ENCODE measurements around the gene RNF123.
"Not testable (repeated sequence)": the region's sequence is repeated elsewhere in the genome, so short reads cannot be mapped to it uniquely, and the experiment has no call there.

RNF123 gene

DNA sequence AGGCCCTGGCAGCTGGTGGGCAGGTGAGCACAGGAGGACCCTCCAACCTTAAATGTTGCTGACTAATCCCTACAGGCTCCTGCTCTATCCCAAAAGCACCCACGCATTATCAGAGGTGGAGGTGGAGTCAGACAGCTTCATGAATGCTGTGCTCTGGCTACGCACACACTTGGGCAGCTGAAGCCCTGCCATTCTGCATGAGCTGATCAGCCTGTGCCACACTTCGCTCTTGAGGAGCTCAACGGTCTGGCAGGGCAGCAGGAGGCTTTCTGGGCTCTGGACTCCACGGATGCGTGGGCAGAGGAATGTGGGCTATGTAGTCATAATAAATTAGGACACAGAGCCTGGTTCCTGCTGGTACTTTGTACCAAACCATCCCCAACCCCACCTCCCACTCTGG, 6.2 kb upstream of the RNF123 start:
- DNase-seq: no peak

DNA sequence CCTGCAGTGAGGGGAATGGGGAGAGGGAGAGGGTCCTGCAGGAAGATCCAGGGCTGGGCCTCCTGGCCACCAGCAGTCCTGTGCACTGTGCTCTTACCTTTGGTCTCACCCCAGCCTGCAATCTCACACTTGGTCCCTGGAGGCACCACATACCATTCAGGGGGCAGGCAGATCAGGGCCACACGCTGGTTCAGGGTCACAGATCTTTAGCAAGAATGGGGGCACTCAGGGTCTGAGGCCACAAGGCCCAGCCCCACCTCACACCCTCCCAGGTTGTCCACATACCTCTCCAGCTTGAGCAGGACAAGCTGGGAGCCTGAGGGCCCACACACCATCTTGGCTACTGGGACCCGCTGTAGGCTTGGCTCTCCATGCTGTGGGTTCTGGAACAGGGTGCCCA, 4.9 kb upstream of the RNF123 start:
- DNase-seq: not testable (repeated sequence)

DNA sequence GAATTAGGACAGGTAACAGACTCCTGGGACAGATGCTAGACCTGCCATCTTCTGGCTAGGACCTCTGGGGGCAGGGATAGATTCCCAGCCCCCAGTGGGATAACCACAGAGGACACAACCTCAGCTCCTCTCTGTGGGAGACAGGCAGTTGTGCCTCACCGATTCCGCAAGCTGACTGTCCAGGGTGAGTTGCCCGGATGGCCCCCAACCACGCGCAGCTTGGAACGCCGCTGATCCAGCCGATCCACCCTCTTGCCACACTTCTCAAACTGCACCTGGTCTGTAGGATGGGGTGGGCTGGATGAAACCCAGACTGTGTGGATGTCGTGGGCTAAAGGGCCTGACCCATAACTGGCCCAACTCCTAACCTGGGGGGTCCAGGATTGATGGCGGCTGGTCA, 4.3 kb upstream of the RNF123 start:
- not testable (repeated sequence) for DNase-seq

DNA sequence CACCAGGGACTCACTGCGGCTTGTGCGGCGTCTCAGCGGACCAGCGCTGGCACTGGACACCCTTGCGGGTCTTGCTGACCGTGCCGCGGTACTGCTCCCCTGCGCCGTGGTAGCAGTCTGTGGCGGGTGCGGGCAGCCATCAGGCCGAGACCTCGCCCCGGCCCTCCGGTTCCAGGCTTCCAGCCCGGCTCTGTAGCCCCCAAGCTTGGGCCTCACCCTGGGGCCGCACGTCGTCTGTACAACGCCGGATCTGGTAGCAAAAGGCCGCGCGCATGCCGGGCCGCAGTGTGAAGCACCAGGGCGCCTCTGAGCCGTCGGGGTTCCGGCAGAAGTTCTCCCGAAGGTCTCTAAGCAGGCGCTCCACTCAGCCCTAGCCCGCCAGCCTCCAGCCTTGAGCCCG, 3.5 kb upstream of the RNF123 start:
- not testable (repeated sequence) for DNase-seq

DNA sequence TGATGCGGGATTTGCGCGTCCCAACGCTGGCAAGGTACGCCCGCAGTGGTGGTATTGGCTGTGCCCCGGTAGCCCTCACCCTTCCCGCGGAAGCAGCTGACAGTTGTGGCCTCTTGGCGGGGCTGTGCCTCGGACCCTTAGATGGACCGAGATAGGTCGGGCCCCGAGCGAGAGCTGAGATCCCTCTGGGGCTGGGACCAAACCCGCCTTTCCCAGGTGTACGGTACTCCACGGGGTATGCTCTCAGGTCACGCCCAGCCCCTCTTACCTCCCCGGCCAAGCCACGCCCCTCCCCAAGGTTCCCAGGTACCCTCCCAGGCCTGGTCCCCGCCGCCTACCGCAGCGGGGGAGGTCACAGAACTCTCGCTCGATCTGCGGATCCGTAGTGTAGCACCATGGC, 3.0 kb upstream of the RNF123 start:
- DNase-seq: not testable (repeated sequence)

DNA sequence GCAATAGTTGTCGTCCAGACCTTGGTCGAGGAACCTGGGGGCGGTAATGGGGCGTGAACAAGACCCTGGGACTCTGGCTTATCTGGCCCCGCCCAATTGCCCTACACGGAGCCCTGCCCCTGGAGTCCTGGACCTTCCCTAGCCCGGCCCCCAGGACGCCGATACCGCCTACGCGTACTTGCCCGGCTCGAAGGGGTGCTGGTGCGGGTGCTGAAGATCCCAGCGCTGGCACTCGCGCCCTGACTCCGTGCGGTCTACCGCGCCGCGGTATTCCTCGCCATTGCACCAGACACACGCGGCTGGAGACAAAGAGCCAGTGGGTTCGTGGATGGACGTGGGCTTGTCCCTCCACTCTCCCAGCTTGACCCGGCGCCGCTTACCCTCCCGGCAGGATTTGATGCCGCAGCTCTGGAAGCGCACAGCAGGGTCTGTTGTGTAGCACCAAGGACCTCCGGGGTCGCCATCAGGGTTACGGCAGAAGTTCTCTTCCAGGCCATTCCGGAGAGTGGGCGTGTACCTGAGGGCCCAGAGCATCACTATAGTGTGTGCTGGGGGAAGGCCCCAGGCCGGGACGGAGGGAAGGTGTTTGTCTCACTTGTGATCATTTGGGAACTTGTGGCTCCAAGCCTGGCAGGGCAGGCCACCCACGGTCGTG, 2.5 kb upstream of the RNF123 start:
- not testable (repeated sequence) for DNase-seq

DNA sequence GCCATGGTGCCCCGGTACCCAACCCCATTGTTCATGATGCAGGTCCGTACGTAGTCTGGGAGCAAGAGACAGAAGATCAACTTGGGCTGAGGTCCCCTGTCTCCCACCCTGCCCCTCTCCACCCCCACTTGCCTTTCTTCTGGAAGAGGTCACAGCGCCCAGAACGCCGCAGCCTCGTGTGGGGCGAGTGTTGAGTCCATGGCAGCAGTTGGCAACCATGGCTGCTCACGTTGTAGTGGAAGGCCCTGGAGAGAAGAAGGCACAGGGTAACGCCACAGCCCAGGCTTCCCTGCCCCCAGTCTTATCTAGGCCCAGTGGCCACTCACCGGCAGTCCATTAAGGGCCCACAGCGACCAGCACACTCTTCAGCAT, 1.9 kb upstream of the RNF123 start:
- DNase-seq: not testable (repeated sequence)

DNA sequence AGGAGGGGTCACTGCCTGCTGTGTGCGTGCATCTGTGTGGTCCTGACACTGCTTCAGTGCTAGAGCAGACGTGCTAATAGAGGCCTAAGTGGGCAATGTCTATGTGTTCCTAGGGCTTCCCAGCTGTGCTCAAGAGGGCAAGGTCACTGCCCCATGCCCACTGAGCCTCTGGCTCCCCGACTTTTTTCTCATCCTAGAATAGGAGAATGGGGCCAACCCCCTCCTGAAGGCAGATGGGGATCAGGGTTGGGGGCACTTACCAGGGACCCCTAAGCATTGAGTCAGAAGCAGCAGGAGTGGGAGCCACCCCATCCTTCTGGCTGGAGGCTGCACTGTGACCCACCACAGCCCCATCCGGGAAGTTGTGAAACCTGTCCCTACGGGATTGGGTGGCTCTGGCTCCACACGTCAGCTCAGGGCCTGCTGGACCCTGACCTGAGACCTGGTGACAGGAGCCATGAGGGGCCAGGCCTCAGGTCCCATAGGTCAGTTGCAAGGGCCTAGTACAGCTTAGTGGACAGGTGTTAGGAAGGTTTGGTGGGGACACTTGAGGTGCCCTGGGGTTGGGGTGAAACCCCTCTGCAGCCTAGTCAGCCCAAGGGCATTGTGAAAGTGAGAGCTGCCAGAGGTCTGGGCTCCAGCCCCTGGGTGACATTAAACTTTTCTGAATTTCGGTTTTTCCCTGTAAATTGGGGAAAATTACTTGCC, 865 bp upstream of the RNF123 start:
- DNase-seq: not testable (repeated sequence)

DNA sequence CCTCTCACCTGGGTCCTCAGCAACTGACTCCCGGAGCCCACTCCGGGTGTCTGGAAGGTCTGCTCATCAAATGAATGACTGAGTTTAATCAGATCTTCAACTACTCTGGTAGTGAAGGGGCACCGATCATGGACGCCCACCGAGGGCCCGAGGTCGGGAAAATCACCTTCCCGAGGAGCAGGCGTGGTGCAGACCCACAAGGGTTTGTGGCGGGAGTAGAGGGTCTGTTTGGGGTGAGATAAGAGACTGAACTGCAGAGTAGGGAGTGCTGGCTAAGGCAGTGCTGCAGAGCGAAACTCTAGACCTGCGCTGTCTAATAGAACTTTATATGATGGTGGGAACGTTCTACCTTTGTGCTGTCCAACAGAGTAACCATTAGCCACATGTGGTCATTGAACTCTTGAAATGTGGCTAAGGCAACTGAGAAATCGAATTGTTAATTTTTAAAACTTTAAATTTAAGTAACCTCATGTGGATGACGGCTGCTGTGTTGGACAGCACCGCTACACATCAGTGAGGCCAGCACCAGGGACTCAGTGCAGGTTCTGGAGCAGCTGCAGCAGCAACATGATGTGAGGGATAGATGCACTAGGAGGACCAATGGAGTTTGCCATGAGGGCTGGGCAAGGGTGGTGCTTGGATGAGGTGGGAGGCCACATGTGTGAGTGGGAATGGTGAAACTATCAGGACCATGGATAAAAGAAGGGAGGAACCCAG, 709 bp downstream of the RNF123 start:
- DNase-seq: not testable (repeated sequence)

DNA sequence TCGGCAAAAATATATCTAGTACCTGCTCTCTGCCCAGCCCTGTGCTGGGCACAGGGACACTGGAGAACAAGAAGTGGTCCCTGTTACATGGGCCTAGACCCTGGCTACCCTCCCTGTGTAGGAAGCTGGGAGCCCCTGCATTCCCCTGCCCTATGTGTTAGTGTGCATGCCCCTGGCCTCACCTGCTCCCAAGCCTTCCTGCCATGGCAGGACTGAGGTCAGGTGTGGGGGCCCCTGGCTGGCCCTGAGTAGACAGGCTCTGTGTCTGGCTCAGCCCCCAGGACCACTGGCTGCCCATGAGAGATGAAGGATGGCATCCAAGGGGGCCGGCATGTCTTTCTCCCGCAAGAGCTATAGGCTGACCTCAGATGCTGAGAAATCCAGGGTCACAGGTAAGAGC, 1.5 kb downstream of the RNF123 start:
- DNase-seq: not testable (repeated sequence)

DNA sequence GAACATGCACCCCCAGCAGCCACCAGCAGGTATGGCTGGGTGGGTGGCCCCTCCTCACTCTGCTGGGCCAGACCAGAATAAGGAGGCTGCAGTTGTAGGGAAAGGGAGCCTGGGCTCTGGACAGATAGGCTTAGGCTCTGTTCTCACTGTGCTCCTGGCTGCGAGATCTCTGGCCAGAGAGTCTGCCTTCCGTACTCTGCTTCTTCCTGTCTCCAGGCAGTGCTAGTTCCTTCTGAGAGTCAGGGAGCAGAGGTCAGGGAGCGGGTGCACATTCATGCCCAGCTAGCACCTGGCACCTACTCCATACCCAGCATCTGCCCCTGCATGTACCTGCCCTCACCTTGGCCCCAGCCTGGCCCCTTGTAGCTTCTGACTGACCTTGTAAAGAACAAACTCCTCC, 2.1 kb downstream of the RNF123 start:
- DNase-seq: not testable (repeated sequence)

DNA sequence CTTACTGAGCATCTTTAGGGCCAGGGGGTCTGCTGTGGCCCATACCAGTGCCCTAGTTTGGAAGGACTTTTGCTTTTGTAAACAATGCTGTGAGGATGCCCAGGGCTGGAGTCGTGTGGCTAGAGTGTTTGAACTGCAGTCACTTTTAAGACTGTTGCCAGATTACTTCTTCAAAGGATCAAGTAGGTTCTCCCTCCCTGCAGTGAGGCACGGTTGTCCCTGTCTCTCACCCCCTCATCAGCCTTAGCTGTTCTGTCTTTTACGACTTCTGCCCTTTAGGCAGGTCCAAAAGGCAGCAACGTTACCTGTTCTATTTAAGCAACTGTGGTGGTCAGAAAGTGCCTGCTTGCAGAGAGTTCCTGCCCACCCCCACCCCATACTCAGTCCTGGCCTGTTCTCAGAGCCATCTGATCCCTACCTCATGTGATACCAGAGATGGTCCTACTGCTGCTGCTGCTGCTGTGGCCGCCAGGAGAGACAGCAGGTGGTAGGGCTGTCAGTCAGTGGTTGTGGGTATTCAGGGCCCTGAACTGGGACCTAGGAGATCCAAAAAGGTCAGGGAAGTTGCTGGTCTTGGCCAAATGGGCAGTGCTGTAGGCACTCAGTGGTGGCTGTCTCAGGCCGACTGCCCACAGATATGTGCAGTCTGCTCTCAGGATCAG, 5.2 kb downstream of the RNF123 start:
- DNase-seq: not testable (repeated sequence)

DNA sequence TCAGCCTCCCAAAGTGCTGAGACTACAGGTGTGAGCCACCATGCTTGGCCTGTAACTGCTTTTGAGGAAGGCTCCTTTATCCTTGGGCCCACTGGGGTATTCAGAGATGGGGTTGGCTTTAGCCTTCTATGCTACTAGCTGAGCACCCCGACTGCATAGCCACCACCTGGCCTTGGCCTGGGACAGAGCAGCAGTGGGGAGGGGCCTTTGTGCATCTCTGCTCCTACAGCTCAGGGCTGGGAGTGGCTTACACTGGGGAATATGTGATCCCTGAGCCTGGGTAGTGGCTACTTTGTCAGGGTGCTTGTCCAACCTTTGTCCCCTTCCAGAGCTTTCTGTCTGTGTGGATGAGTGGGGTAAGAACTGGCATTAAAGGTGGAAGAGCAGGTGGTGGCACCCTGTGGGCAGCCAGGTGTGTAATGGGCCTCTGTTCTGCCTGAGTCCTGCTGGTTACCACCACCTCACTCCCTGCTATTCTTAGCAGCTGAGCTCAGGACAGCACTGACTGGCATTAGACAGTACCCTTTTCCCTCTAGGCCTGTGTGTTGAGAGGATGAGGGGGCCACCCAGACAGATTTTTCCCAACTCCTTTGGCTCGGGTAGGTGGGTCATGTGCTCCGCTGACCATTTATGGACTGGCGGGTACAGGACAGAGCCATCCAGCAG, 6.1 kb downstream of the RNF123 start:
- DNase-seq: not testable (repeated sequence)

DNA sequence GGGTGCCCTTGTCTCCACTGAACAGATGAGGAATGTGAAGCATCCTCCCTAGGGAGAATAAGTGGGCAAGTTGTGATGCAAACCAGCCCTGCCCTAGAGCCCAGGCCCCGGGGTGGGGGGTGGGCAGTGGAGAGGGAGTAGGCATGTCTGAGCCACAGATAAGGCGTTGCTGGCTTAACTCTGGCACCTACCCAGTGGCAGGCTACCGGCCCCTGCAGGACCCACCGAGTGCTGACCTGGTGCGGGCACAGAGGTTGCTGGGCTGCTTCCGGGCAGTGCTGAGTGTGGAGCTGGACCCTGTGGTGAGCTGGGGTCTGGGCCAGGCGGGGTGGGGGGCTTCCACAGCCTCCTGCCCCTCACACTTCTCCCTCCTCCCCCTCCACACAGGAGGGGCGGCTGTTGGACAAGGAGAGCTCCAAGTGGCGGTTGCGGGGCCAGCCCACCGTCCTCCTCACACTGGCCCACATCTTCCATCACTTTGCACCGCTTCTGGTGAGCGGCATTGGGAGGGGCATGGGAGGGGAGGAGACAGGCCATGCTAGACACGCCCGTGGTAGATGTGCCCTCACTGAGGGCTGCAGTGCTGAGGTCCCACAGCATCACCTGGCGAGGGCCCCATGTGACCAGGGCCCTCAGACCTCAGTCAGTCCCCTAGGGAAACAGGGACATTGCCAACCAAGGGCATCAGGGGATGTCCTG, 10.1 kb downstream of the RNF123 start:
- DNase-seq: no peak

DNA sequence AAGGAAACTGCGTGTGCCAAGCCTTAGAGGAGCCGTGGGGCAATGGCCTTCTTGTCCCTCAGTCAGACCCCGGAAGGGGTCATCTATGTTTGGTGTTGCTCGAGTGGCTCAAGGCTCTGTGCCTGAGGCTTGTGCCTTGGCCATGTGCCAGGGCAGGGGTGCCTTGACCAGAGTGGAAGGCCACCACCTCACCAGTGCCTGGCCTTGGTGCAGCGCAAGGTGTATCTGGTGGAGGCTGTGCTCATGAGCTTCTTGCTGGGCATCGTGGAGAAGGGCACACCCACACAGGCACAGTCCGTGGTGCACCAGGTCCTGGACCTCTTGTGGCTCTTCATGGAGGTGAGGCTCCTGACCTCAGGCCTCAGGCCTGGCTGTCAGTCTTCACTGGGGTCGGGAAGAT, 10.7 kb downstream of the RNF123 start:
- no peak for DNase-seq

DNA sequence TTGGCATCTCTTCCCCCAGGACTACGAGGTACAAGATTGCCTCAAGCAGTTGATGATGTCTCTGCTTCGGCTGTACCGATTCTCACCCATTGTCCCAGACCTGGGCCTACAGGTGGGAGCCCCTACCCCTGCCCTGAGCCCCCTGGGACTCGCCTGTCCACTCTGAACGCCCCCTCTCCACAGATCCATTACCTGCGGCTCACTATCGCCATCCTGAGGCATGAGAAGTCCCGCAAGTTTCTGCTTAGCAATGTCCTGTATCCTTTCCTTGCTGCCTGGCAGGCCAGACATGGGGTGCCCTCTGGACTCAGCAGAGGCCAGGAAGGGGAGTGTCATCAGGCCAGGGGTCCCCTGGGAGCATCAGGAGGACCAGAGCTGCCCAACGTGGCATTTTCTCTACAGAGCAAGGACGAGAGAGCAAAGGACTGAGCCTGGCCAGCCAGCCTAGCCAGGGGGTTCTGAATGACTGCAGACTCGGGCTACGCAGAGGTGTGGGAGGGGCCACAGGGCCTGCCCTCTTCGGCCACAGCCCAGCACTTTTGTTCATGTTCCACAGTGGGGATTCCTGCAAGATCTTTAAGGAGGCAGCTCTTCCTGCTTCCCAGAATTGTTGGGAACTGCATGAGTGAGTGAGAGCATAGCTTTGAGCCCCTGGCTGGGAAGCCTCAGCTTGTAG, 11.2 kb downstream of the RNF123 start:
- DNase-seq: no peak

DNA sequence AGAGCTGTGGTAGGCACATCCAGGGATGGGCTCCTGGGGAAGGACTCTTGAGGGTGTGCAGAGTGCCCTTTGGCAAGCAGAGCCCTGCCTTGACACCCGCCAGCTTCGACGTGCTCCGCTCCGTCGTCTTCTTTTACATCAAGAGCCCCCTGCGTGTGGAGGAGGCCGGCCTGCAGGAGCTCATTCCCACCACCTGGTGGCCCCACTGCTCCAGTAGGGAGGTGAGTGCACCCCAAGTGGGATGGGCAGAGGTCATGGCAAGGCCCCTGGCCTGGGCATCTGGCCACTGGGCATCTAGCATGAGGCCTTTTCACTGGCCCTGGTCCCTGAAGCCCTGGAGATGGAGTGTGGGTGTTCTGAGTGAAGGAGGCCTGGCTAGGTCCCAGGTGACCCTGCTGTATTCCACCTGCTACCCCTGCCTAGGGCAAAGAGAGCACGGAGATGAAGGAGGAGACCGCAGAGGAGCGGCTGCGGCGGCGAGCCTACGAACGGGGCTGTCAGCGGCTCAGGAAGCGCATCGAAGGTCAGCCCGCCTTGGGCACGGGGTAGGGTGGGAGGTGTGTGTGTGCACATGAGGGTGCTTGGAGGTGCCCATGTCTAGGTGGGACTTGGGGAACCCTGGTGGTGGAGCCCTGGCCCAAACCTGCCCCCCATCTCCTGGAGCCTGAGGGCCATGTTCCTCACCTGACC, 12.2 kb downstream of the RNF123 start:
- no peak for DNase-seq

DNA sequence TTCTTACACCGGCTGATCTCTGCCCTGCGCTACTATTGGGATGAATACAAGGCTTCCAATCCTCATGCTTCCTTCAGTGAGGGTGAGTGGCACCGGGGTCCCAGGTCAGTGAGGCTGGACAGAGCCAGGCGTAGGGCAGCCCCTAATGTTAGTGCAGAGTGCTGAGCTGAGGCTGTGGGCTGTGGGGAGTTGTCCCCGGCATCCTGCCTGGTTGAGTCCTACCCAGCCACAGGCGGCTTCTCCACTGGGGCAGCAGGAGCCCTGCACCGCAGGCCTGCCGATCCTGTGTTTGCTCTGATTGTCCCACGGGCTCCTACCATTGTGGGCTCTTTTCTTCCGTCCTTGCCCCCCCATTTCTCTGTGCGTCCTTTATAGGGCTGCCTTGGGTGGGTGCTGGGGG, 13.3 kb downstream of the RNF123 start:
- no peak for DNase-seq

DNA sequence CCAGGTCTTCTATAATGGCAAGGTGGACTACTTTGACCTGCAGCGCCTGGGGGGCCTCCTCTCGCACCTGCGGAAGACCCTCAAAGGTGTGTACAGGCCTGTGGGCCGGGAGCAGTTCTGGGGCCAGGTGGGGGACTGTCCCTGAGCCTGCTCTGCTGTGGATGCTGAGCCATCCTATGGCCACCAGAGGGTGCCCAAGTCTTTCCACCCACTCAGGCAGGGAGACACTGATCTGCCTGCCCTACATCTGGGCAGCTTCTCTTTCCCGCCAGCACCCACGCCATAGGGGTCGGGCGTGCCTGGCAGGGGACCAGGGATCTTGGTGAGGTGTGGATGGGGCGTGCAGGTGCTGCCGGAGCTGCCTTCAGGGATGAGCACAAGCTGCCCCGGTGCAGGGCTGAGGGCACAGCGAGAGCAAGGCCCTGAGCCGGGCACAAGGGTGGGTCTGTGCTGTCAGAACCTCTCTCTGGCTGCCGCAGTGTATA, 14.1 kb downstream of the RNF123 start:
- peak; percentile 48 for DNase-seq

DNA sequence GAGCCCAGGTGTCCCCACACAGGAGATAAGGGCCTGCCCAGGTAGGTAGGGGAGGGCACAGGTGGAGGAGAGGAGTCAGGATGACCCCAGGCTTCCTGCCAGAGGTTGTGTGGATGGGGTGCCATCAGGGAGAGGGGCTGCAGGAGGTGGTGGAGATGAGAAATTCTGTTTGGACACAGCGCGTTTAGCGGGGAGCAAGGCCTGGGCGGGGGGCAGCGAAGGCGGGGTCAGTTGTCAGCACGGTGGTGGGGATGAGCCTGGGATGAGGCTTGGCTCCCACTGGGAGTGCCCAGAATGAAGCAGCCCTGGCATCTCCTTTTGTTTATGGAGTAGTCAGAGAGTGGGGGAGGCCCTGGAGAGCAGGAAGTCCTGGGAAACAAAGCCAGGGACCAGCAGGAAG, 14.6 kb downstream of the RNF123 start:
- no peak for DNase-seq

DNA sequence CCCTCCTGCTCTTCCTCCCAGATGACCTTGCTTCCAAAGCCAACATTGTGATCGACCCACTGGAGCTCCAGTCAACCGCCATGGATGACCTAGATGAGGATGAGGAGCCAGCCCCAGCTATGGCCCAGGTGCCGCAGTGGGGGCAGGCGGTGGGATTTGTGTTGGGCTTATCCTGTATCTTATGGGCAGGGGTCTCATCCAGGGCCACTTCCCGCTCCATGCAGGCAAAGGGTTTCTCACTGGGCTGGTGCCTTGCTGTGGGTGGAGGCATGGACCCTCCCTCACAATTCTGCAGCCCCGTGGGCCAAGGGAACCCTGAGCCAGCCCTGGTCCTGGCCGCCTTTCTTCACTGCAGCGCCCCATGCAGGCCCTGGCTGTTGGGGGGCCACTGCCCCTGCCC, 15.3 kb downstream of the RNF123 start:
- no peak for DNase-seq
